ENCODE measurements around the gene RASSF1. TPM values are rescaled to one million over a fixed set of nuclear protein-coding genes. Genes with fewer than 3 reads are reported as not detected.

RASSF1 gene
- total and polyA plus RNA-seq, 2 of the 13 experiments (the other 11 are each of a cell fraction or from before 2014, with no cell fraction given): 10.2 to 27.5 TPM

DNA sequence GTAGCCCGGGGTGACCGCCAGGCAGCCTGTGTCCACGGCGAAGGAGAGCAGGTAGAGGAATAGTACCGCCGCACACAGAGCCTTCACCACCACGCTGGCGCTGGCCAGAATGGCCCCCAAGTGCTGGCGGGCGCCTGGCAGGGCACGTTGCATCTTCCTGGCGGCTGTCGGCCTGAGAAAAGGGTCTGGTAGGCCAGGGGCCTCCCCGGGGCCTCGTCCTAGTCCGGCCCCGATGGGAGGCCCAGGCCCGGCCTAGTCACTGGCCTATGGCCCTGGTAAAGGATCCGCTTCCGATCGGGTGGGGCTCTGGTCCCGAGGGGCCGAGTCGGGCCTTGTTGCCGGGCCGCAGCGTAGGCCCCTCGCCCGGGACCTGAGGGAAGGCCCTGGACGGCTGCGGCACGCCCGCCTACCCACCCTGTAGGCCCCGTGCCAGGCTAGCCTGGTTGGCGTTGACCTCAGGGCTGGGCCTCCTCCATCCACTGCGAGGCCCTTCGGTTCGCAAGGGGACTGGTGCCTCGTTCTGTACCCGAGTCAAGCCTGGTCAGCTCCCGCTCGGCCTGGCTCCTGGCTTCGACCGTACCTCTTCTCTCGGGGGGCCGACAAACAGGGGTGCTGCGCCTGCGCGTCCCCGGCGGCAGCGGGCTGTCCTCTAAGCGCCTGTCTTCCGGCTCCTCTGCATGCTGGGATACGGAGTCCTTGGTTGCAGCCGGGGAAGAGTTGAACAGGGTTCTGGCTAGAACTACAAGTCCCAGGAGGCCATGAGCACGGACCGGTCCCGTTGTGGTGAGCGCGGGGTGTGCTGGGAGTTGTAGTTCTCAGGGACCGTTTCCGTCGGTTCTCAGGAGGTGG is 18.5 kb upstream of the RASSF1 start, which contains the start of gene TMEM115 (continued):
- TF ChIP-seq, protein P1, sequence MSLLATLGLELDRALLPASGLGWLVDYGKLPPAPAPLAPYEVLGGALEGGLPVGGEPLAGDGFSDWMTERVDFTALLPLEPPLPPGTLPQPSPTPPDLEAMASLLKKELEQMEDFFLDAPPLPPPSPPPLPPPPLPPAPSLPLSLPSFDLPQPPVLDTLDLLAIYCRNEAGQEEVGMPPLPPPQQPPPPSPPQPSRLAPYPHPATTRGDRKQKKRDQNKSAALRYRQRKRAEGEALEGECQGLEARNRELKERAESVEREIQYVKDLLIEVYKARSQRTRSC (CRISPR knock-in tag; IDR thresholded peaks at IDR 0.05; ENCODE audit: low read depth): no peak
- TF ChIP-seq, protein P2, sequence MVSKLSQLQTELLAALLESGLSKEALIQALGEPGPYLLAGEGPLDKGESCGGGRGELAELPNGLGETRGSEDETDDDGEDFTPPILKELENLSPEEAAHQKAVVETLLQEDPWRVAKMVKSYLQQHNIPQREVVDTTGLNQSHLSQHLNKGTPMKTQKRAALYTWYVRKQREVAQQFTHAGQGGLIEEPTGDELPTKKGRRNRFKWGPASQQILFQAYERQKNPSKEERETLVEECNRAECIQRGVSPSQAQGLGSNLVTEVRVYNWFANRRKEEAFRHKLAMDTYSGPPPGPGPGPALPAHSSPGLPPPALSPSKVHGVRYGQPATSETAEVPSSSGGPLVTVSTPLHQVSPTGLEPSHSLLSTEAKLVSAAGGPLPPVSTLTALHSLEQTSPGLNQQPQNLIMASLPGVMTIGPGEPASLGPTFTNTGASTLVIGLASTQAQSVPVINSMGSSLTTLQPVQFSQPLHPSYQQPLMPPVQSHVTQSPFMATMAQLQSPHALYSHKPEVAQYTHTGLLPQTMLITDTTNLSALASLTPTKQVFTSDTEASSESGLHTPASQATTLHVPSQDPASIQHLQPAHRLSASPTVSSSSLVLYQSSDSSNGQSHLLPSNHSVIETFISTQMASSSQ (IDR thresholded peaks at IDR 0.05; ENCODE audit: low read depth): no peak
- TF ChIP-seq, protein P2 (CRISPR knock-in tag; IDR thresholded peaks at IDR 0.05; ENCODE audit: borderline replicate concordance): peak; percentile 72; the same call in 1 of the 2 replicates
- TF ChIP-seq, protein P3, sequence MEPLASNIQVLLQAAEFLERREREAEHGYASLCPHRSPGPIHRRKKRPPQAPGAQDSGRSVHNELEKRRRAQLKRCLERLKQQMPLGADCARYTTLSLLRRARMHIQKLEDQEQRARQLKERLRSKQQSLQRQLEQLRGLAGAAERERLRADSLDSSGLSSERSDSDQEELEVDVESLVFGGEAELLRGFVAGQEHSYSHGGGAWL (CRISPR knock-in tag; IDR thresholded peaks at IDR 0.05): peak; percentile 94; the same call in 1 of the 2 replicates
- TF ChIP-seq, protein P4, sequence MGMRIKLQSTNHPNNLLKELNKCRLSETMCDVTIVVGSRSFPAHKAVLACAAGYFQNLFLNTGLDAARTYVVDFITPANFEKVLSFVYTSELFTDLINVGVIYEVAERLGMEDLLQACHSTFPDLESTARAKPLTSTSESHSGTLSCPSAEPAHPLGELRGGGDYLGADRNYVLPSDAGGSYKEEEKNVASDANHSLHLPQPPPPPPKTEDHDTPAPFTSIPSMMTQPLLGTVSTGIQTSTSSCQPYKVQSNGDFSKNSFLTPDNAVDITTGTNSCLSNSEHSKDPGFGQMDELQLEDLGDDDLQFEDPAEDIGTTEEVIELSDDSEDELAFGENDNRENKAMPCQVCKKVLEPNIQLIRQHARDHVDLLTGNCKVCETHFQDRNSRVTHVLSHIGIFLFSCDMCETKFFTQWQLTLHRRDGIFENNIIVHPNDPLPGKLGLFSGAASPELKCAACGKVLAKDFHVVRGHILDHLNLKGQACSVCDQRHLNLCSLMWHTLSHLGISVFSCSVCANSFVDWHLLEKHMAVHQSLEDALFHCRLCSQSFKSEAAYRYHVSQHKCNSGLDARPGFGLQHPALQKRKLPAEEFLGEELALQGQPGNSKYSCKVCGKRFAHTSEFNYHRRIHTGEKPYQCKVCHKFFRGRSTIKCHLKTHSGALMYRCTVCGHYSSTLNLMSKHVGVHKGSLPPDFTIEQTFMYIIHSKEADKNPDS (CRISPR knock-in tag; IDR thresholded peaks at IDR 0.05): no peak; the same call in 1 of the 2 replicates
- TF ChIP-seq PHF21A (CRISPR knock-in tag; IDR thresholded peaks at IDR 0.05) (no peak), ZBTB21 (CRISPR knock-in tag; IDR thresholded peaks at IDR 0.05) (no peak), TAF1 (CRISPR knock-in tag; IDR thresholded peaks at IDR 0.05) (peak; percentile 79), ZNF878 (CRISPR knock-in tag; IDR thresholded peaks at IDR 0.05) (no peak), ZSCAN20 (CRISPR knock-in tag; IDR thresholded peaks at IDR 0.05; ENCODE audit: borderline replicate concordance) (no peak), PLRG1 (conservative IDR thresholded peaks at IDR 0.05) (no peak), ZNF768 (CRISPR knock-in tag; IDR thresholded peaks at IDR 0.05) (peak; percentile 69), ZFP62 (CRISPR knock-in tag; IDR thresholded peaks at IDR 0.05) (no peak), ZNF572 (CRISPR knock-in tag; IDR thresholded peaks at IDR 0.05) (no peak), HIVEP1 (CRISPR knock-in tag; IDR thresholded peaks at IDR 0.05) (no peak; the same call in 1 of the 2 replicates), SP2 (CRISPR knock-in tag; IDR thresholded peaks at IDR 0.05) (0 out of 2 replicates have a peak, but pooled peaks have one; percentile 1)
- TF ChIP-seq, protein P5, sequence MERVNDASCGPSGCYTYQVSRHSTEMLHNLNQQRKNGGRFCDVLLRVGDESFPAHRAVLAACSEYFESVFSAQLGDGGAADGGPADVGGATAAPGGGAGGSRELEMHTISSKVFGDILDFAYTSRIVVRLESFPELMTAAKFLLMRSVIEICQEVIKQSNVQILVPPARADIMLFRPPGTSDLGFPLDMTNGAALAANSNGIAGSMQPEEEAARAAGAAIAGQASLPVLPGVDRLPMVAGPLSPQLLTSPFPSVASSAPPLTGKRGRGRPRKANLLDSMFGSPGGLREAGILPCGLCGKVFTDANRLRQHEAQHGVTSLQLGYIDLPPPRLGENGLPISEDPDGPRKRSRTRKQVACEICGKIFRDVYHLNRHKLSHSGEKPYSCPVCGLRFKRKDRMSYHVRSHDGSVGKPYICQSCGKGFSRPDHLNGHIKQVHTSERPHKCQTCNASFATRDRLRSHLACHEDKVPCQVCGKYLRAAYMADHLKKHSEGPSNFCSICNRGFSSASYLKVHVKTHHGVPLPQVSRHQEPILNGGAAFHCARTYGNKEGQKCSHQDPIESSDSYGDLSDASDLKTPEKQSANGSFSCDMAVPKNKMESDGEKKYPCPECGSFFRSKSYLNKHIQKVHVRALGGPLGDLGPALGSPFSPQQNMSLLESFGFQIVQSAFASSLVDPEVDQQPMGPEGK (CRISPR knock-in tag; IDR thresholded peaks at IDR 0.05): peak; percentile 54
- TF ChIP-seq, protein P6, sequence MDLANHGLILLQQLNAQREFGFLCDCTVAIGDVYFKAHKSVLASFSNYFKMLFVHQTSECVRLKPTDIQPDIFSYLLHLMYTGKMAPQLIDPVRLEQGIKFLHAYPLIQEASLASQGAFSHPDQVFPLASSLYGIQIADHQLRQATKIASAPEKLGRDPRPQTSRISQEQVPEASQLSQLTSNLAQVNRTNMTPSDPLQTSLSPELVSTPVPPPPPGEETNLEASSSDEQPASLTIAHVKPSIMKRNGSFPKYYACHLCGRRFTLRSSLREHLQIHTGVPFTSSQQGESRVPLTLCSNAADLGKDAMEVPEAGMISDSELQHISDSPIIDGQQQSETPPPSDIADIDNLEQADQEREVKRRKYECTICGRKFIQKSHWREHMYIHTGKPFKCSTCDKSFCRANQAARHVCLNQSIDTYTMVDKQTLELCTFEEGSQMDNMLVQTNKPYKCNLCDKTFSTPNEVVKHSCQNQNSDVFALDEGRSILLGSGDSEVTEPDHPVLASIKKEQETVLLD (CRISPR knock-in tag; IDR thresholded peaks at IDR 0.05; ENCODE audit: low read depth): no peak
